Measurements from ENCODE around the gene SNTG2.

- no peak for TF ChIP-seq FOS (IDR thresholded peaks at IDR 0.05; ENCODE audit: borderline replicate concordance, extremely low read depth, insufficient read length)
- no peak for TF ChIP-seq CTCF (IDR thresholded peaks at IDR 0.05 in 2 of 3, conservative IDR thresholded peaks at IDR 0.05 in 1 of 3; ENCODE audit: control insufficient read depth in 2 of 3, extremely low read depth in 1 of 3, insufficient read depth in 1 of 3, low read depth in 3 of 3, low read length in 3 of 3)
Measured at GRCh38 chr2:943821-944220, 6.8 kb upstream of the SNTG2 start.
